ENCODE data around the gene ARHGAP26. TPM values are rescaled to one million over a fixed set of nuclear protein-coding genes. Genes with fewer than 3 reads are reported as not detected.
"Not testable (repeated sequence)": the region's sequence is repeated elsewhere in the genome, so short reads cannot be mapped to it uniquely, and the experiment has no call there.

ARHGAP26 gene
- total RNA-seq, 1 experiment from 2014 or later: 39.8 TPM

GRCh38 chr5:142997591-142997990, 227.4 kb downstream of the ARHGAP26 start:
- no peak for DNase-seq
- Histone ChIP-seq H3K27ac (ENCODE audit: low read length) (no peak overlapping the region), H3K79me2 (ENCODE audit: low read length) (no peaks in the 10 kb centered on the region), H2AFZ (ENCODE audit: low read length) (no peak overlapping the region), H3K27me3 (ENCODE audit: low read length) (no peaks in the 10 kb centered on the region), H3K9me3 (ENCODE audit: low read length) (no peaks in the 10 kb centered on the region), H3K9ac (ENCODE audit: low read length) (no peak overlapping the region), H3K4me1 (ENCODE audit: low read length) (peaks cover 25% of the 10 kb centered on the region), H3K36me3 (ENCODE audit: insufficient read depth, low read length) (no peaks in the 10 kb centered on the region), H3K9me2 (replicated peaks; ENCODE audit: insufficient read depth, low read length) (no peaks in the 10 kb centered on the region), H3K4me3 (ENCODE audit: low read length) (no peak overlapping the region), H3K4me2 (ENCODE audit: low read depth, low read length, poor library complexity, severe bottlenecking) (no peak overlapping the region), H4K20me1 (ENCODE audit: insufficient read depth, low read depth, low read length) (no peaks in the 10 kb centered on the region)

GRCh38 chr5:142998316-142999020, 228.3 kb downstream of the ARHGAP26 start:
- H3K9me3 ChIP-seq (ENCODE audit: low read length): no peaks in the 10 kb centered on the region
- H2AFZ ChIP-seq (ENCODE audit: low read length): no peak overlapping the region
- H3K27ac ChIP-seq (ENCODE audit: low read length): no peak overlapping the region
- DNase-seq: no peak
- H3K4me2 ChIP-seq (ENCODE audit: low read depth, low read length, poor library complexity, severe bottlenecking): no peak overlapping the region
- H3K27me3 ChIP-seq (ENCODE audit: low read length): no peaks in the 10 kb centered on the region
- peaks cover 34% of the 10 kb centered on the region for H3K4me1 ChIP-seq (ENCODE audit: low read length)
- no peaks in the 10 kb centered on the region for H3K9me2 ChIP-seq (replicated peaks; ENCODE audit: insufficient read depth, low read length)
- H3K79me2 ChIP-seq (ENCODE audit: low read length): no peaks in the 10 kb centered on the region
- H3K36me3 ChIP-seq (ENCODE audit: insufficient read depth, low read length): no peaks in the 10 kb centered on the region
- H3K9ac ChIP-seq (ENCODE audit: low read length): no peak overlapping the region; the same call in 1 of the 2 replicates
- no peak overlapping the region for H3K4me3 ChIP-seq (ENCODE audit: low read length)
- no peaks in the 10 kb centered on the region for H4K20me1 ChIP-seq (ENCODE audit: insufficient read depth, low read depth, low read length)

- H3K27ac ChIP-seq (ENCODE audit: low read length); H3K4me3 ChIP-seq (ENCODE audit: low read length); H2AFZ ChIP-seq (ENCODE audit: low read length); H4K20me1 ChIP-seq (ENCODE audit: insufficient read depth, low read depth, low read length); H3K27me3 ChIP-seq (ENCODE audit: low read length); H3K4me2 ChIP-seq (ENCODE audit: low read depth, low read length, poor library complexity, severe bottlenecking); H3K9me3 ChIP-seq (ENCODE audit: low read length); H3K36me3 ChIP-seq (ENCODE audit: insufficient read depth, low read length); DNase-seq; H3K9ac ChIP-seq (ENCODE audit: low read length); H3K9me2 ChIP-seq (replicated peaks; ENCODE audit: insufficient read depth, low read length); H3K79me2 ChIP-seq (ENCODE audit: low read length): not testable (repeated sequence)
- peaks cover 48% of the 10 kb centered on the region for H3K4me1 ChIP-seq (ENCODE audit: low read length)
Measured at GRCh38 chr5:143000551-143000950, 230.4 kb downstream of the ARHGAP26 start.

DNA sequence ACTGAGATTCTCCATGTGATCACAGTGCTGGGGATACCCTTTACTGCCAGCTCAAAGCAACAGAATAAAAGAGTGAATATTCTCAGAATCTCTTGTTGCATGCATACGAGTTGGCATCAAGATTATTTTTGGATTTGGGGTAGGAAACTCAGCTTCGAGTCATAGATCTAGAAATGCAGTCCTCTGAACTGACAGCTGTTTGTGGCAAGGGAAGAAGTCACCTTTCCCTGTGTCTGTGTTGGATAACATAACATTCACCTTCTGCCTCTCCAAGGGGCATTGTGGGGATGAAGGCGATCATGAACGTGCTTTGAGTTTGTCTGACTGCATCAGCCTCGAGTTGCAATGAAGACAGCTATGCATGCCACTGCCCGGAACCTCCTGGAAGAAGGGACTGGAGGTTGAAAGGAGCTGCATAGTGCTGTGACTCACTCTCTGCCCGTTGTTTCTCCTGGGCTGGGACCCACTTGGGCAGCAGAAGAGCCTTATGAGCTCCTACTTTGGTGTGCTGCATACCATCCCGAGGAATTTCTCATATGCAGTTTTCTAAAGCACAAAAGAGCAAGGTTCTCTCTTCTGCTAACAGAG, 231.7 kb downstream of the ARHGAP26 start:
- H4K20me1 ChIP-seq (ENCODE audit: insufficient read depth, low read depth, low read length): no peaks in the 10 kb centered on the region
- H3K9me3 ChIP-seq (ENCODE audit: low read length): no peaks in the 10 kb centered on the region
- H3K36me3 ChIP-seq (ENCODE audit: insufficient read depth, low read length): no peaks in the 10 kb centered on the region
- no peak overlapping the region for H3K4me3 ChIP-seq (ENCODE audit: low read length)
- no peaks in the 10 kb centered on the region for H3K79me2 ChIP-seq (ENCODE audit: low read length)
- DNase-seq: no peak
- H3K9ac ChIP-seq (ENCODE audit: low read length): peak overlapping the region; percentile 38; the same call in 1 of the 2 replicates
- H3K4me2 ChIP-seq (ENCODE audit: low read depth, low read length, poor library complexity, severe bottlenecking): no peak overlapping the region
- H3K4me1 ChIP-seq (ENCODE audit: low read length): peaks cover 58% of the 10 kb centered on the region
- H3K27me3 ChIP-seq (ENCODE audit: low read length): no peaks in the 10 kb centered on the region
- H2AFZ ChIP-seq (ENCODE audit: low read length): peak overlapping the region; percentile 78; the same call in 1 of the 2 replicates
- no peak overlapping the region for H3K27ac ChIP-seq (ENCODE audit: low read length)
- H3K9me2 ChIP-seq (replicated peaks; ENCODE audit: insufficient read depth, low read length): no peaks in the 10 kb centered on the region

- Histone ChIP-seq H3K36me3 (ENCODE audit: insufficient read depth, low read length) (no peaks in the 10 kb centered on the region), H4K20me1 (ENCODE audit: insufficient read depth, low read depth, low read length) (no peaks in the 10 kb centered on the region), H3K9me3 (ENCODE audit: low read length) (no peaks in the 10 kb centered on the region), H2AFZ (ENCODE audit: low read length) (peak overlapping the region; percentile 60; the same call in 1 of the 2 replicates), H3K4me1 (ENCODE audit: low read length) (peaks cover 62% of the 10 kb centered on the region), H3K4me3 (ENCODE audit: low read length) (no peak overlapping the region), H3K9me2 (replicated peaks; ENCODE audit: insufficient read depth, low read length) (no peaks in the 10 kb centered on the region), H3K27ac (ENCODE audit: low read length) (peak overlapping the region; percentile 48), H3K9ac (ENCODE audit: low read length) (peak overlapping the region; percentile 38), H3K27me3 (ENCODE audit: low read length) (no peaks in the 10 kb centered on the region), H3K4me2 (ENCODE audit: low read depth, low read length, poor library complexity, severe bottlenecking) (peak overlapping the region; percentile 31), H3K79me2 (ENCODE audit: low read length) (no peaks in the 10 kb centered on the region)
- peak; percentile 87 for DNase-seq
Measured at GRCh38 chr5:143002459-143003327, 232.5 kb downstream of the ARHGAP26 start.

DNA sequence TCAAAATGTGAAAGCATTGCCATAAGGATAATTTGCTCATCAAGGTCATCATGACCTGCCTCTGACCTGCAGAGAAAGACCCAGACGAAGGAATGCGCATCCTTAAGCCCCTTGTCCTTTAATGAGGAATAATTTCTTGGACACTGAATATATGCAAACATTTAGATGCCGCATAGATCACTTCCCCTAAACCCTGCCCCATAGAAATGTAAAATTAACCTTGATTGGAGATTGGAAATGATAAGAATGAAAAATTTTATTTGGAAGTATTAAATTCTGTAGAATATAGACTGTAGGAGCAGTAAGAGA, 233.1 kb downstream of the ARHGAP26 start:
- H3K36me3 ChIP-seq (ENCODE audit: insufficient read depth, low read length): no peaks in the 10 kb centered on the region
- H3K9ac ChIP-seq (ENCODE audit: low read length): 0 out of 2 replicates have a peak overlapping the region, but pooled peaks have one; percentile 14
- peak overlapping the region; percentile 48; the same call in 1 of the 2 replicates for H3K27ac ChIP-seq (ENCODE audit: low read length)
- DNase-seq: no peak
- no peak overlapping the region for H3K4me3 ChIP-seq (ENCODE audit: low read length)
- no peaks in the 10 kb centered on the region for H4K20me1 ChIP-seq (ENCODE audit: insufficient read depth, low read depth, low read length)
- H3K4me2 ChIP-seq (ENCODE audit: low read depth, low read length, poor library complexity, severe bottlenecking): peak overlapping the region; percentile 31
- H3K4me1 ChIP-seq (ENCODE audit: low read length): peaks cover 61% of the 10 kb centered on the region
- H3K9me2 ChIP-seq (replicated peaks; ENCODE audit: insufficient read depth, low read length): no peaks in the 10 kb centered on the region
- H3K79me2 ChIP-seq (ENCODE audit: low read length): no peaks in the 10 kb centered on the region
- no peaks in the 10 kb centered on the region for H3K9me3 ChIP-seq (ENCODE audit: low read length)
- H2AFZ ChIP-seq (ENCODE audit: low read length): 0 out of 2 replicates have a peak overlapping the region, but pooled peaks have one; percentile 60
- H3K27me3 ChIP-seq (ENCODE audit: low read length): no peaks in the 10 kb centered on the region

- Histone ChIP-seq H3K36me3 (ENCODE audit: insufficient read depth, low read length) (no peaks in the 10 kb centered on the region), H2AFZ (ENCODE audit: low read length) (no peak overlapping the region), H3K4me3 (ENCODE audit: low read length) (no peak overlapping the region), H3K27me3 (ENCODE audit: low read length) (no peaks in the 10 kb centered on the region), H3K4me2 (ENCODE audit: low read depth, low read length, poor library complexity, severe bottlenecking) (no peak overlapping the region), H3K9me3 (ENCODE audit: low read length) (no peaks in the 10 kb centered on the region), H3K9me2 (replicated peaks; ENCODE audit: insufficient read depth, low read length) (no peaks in the 10 kb centered on the region), H3K27ac (ENCODE audit: low read length) (no peak overlapping the region), H3K79me2 (ENCODE audit: low read length) (no peaks in the 10 kb centered on the region), H4K20me1 (ENCODE audit: insufficient read depth, low read depth, low read length) (no peaks in the 10 kb centered on the region), H3K4me1 (ENCODE audit: low read length) (peaks cover 64% of the 10 kb centered on the region), H3K9ac (ENCODE audit: low read length) (no peak overlapping the region)
- DNase-seq: peak; percentile 41
Measured at GRCh38 chr5:143004361-143005145, 234.4 kb downstream of the ARHGAP26 start.

All from Karpas-422 (cell line).